Activated B cell treated with CpG ODN at 0.5 μM for 24 hours (primary cell): ENCODE data around the gene ACCS. TPM values are rescaled to one million over a fixed set of nuclear protein-coding genes. Genes with fewer than 3 reads are reported as not detected.

Experiments
- ATAC-seq: fragments of 200-7000 bp; cut with Tn5 transposase; one replicate; pipeline ENCODE4 v1.10.0; 2021; ENCODE audit warnings: low read depth, mild to moderate bottlenecking, moderate library complexity
- CTCF ChIA-PET: fragments of 350-600 bp; sonication (Branson Sonifier 250); formaldehyde crosslinking; loops from one replicate; lab custom pipeline; 2021; ENCODE audit warnings: antibody characterized with exemption; lab: Charles Lee
- POLR2A ChIA-PET: fragments of 350-600 bp; sonication (Branson Sonifier 250); formaldehyde crosslinking; loops from one replicate; lab custom pipeline; 2021; ENCODE audit warnings: antibody characterized with exemption; lab: Charles Lee
- DNase-seq: peaks from one replicate; pipeline ENCODE4 v3.0.0; 2022
- H3K27ac Mint-ChIP-seq: one replicate; pipeline ENCODE4 v1.8.0; 2020; ENCODE audit warnings: mixed read lengths
- H3K27me3 Mint-ChIP-seq: one replicate; pipeline ENCODE4 v1.8.0; 2021; ENCODE audit warnings: mixed read lengths
- H3K36me3 Mint-ChIP-seq: one replicate; pipeline ENCODE4 v1.8.0; 2021; ENCODE audit warnings: low read depth, mixed read lengths
- H3K4me1 Mint-ChIP-seq: one replicate; pipeline ENCODE4 v1.8.0; 2021; ENCODE audit warnings: mixed read lengths
- H3K4me3 Mint-ChIP-seq: one replicate; pipeline ENCODE4 v1.8.0; 2020; ENCODE audit warnings: mild to moderate bottlenecking, mixed read lengths
- H3K9me3 Mint-ChIP-seq: one replicate; pipeline ENCODE4 v1.8.0; 2020; ENCODE audit warnings: mixed read lengths
- intact Hi-C: fragments of 100-400 bp; cut with micrococcal nuclease; formaldehyde crosslinking; loops from one replicate; pipeline ENCODE4 v1.15.1; 2024
- total RNA-seq: library from RNA; stranded (reverse); gene quantifications from 2 replicates; pipeline ENCODE4 v1.2.3, GENCODE V29; 2022
- TF ChIP-seq, protein P1 (sequence below): fragments of 200-600 bp; IDR thresholded peaks from one replicate; pipeline ENCODE4 v1.8.0; 2022; ENCODE audit warnings: antibody characterized with exemption, mild to moderate bottlenecking

Gene ACCS
- total RNA-seq, 1 donor from 2014 or later: 27.0 TPM

DNA sequence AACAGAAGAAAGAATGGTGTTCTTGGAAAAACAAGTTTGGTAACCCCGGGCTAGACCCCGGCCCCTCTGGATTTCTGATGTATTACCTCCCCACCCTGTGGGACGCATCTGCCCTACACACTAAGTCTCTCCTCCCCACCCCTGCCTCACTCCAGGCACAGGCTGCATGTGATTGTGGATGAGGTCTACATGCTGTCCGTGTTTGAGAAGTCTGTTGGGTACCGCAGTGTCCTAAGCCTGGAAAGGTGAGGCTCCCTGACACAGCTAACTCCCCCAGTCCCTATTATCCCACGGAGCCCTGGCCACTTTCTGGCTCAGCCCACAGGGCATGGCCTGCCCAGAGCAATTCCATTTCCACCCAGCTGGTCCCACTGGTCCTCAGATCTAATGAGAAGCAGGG, 13.3 kb downstream of the ACCS start:
- ChIA-PET CTCF (interaction anchor here (1.7 kb wide), 1 partner anchor 14 kb away, joined by 5 read pairs; no protein-coding TSS in a partner anchor), POLR2A (interaction anchor here (0.8 kb wide), 1 partner anchor 14 kb away, joined by 5 read pairs; no protein-coding TSS in a partner anchor)
- intact Hi-C loops: no loop called here
- H3K9me3 Mint-ChIP-seq: no peaks in the 10 kb centered on the region
- no peak overlapping the region for H3K27ac Mint-ChIP-seq
- no peaks in the 10 kb centered on the region for H3K27me3 Mint-ChIP-seq
- ATAC-seq (no peak), DNase-seq (no peak)
- H3K4me1 Mint-ChIP-seq: no peaks in the 10 kb centered on the region
- H3K36me3 Mint-ChIP-seq: peaks cover 31% of the 10 kb centered on the region
- TF ChIP-seq, protein P1, sequence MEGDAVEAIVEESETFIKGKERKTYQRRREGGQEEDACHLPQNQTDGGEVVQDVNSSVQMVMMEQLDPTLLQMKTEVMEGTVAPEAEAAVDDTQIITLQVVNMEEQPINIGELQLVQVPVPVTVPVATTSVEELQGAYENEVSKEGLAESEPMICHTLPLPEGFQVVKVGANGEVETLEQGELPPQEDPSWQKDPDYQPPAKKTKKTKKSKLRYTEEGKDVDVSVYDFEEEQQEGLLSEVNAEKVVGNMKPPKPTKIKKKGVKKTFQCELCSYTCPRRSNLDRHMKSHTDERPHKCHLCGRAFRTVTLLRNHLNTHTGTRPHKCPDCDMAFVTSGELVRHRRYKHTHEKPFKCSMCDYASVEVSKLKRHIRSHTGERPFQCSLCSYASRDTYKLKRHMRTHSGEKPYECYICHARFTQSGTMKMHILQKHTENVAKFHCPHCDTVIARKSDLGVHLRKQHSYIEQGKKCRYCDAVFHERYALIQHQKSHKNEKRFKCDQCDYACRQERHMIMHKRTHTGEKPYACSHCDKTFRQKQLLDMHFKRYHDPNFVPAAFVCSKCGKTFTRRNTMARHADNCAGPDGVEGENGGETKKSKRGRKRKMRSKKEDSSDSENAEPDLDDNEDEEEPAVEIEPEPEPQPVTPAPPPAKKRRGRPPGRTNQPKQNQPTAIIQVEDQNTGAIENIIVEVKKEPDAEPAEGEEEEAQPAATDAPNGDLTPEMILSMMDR: no peak
- H3K4me3 Mint-ChIP-seq: no peak overlapping the region

DNA sequence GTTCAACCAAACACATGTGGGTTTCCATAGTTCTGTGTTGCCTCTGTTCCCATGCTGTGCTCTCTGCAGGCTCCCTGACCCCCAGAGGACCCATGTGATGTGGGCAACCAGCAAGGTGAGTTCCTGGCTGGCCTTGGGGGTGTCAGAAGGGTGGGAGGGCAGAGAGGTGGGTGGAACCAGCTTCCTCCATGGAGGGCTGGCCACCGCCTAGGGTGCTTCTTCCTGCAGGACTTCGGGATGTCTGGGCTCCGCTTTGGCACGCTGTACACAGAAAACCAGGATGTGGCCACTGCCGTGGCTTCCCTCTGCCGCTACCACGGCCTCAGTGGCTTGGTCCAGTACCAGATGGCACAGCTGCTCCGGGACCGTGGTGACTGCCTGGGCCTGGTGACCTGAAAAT, 14.9 kb downstream of the ACCS start:
- intact Hi-C loops: no loop called here
- Mint-ChIP-seq H3K4me3 (no peak overlapping the region), H3K36me3 (peaks cover 24% of the 10 kb centered on the region), H3K27me3 (no peaks in the 10 kb centered on the region), H3K4me1 (no peaks in the 10 kb centered on the region), H3K9me3 (peaks cover 5% of the 10 kb centered on the region), H3K27ac (no peak overlapping the region)
- TF ChIP-seq, protein P1: no peak
- ChIA-PET POLR2A (no interaction called here), CTCF (interaction anchor here (1.5 kb wide), 1 partner anchor 14 kb away, joined by 4 read pairs; the partner anchor contains the start of gene EXT2)
- ATAC-seq (no peak), DNase-seq (no peak)

DNA sequence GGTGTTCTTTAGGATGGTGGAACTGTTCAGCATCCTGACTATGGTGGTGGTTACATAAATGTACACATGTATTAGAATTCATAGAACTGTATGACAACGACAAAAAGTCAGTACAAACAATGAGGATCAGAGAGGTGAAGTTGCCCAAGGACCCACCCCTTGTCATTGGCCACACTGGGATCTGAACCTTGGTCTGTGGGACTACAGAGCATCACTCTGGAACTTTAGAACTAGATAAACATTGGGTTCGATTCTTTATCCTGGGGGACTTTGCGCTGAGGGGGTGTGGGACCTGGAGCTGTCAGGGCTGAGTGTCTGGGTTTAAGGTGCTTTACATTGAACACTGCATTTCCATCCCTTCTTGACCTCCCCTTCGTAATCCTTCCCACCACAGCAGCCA, 16.6 kb downstream of the ACCS start:
- TF ChIP-seq, protein P1: no peak
- ATAC-seq: no peak
- Mint-ChIP-seq H3K27ac (no peak overlapping the region), H3K4me3 (no peak overlapping the region), H3K4me1 (no peaks in the 10 kb centered on the region), H3K36me3 (peaks cover 17% of the 10 kb centered on the region), H3K9me3 (peaks cover 5% of the 10 kb centered on the region), H3K27me3 (no peaks in the 10 kb centered on the region)
- intact Hi-C loops: no loop called here
- CTCF ChIA-PET: no interaction called here
- POLR2A ChIA-PET: no interaction called here
- no peak for DNase-seq

DNA sequence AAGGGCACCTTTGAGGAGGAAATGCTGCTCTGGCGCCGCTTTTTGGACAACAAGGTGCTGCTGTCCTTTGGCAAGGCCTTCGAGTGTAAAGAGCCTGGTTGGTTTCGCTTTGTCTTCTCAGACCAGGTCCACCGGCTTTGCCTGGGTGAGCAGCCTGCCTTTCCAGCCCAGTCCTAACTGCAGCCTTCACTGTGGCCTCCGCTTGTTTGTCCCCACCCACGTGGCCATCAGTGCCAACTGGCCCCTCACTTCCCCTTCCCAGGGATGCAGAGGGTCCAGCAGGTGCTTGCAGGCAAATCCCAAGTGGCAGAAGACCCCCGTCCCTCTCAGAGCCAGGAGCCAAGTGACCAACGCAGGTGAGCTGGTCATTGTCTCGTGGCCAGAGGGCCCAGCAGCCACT, 17.4 kb downstream of the ACCS start:
- H3K4me3 Mint-ChIP-seq: no peak overlapping the region
- DNase-seq (no peak), ATAC-seq (no peak)
- intact Hi-C loops: no loop called here
- POLR2A ChIA-PET: no interaction called here
- TF ChIP-seq, protein P1: no peak
- no peaks in the 10 kb centered on the region for H3K27me3 Mint-ChIP-seq
- H3K4me1 Mint-ChIP-seq: no peaks in the 10 kb centered on the region
- H3K36me3 Mint-ChIP-seq: peaks cover 15% of the 10 kb centered on the region
- CTCF ChIA-PET: interaction anchor here (1.7 kb wide), 1 partner anchor 10 kb away, joined by 8 read pairs; no protein-coding TSS in a partner anchor
- H3K9me3 Mint-ChIP-seq: peaks cover 5% of the 10 kb centered on the region
- no peak overlapping the region for H3K27ac Mint-ChIP-seq

DNA sequence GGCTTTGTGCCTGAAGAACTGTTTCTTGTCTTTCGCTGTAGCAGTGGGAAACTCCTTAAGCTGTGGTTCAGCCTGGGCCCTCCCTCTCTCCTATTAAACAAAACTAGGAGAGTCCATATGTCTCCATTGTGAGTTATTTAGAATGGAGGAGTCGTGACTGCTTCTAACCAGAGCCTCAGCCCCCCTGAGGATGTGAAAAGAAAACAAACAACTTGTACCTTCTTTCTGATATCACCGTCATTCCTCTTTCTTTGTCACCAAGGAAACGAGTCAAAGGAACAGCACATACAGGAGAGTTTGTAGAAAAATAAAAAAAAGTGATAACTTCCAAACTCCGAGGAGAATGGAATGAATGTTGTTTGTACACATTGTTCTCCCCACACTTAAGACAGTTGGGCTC, 17.8 kb downstream of the ACCS start:
- Mint-ChIP-seq H3K9me3 (peaks cover 5% of the 10 kb centered on the region), H3K27ac (no peak overlapping the region), H3K4me1 (no peaks in the 10 kb centered on the region), H3K36me3 (peaks cover 14% of the 10 kb centered on the region), H3K4me3 (no peak overlapping the region), H3K27me3 (no peaks in the 10 kb centered on the region)
- CTCF ChIA-PET: interaction anchor here (1.7 kb wide), 1 partner anchor 10 kb away, joined by 8 read pairs; no protein-coding TSS in a partner anchor
- POLR2A ChIA-PET: no interaction called here
- ATAC-seq (no peak), DNase-seq (no peak)
- TF ChIP-seq, protein P1: no peak
- intact Hi-C loops: no loop called here
